Keratinocyte (primary cell): ENCODE measurements around the gene ZBP1. TPM values are rescaled to one million over a fixed set of nuclear protein-coding genes. Genes with fewer than 3 reads are reported as not detected.

Experiments
- DNase-seq: peaks from one replicate; pipeline ENCODE4 v3.0.0-alpha.2; 2011; ENCODE audit warnings: low read depth, missing footprints, low spot score
- FAIRE-seq: peaks from 2 replicates; lab custom pipeline; 2011; peaks lifted over from hg19 to GRCh38; lab: Jason Lieb, UNC
- H2AFZ ChIP-seq: 2 replicates; pipeline ENCODE4 v1.6.0; 2012; ENCODE audit warnings: low read length, control low read depth, inconsistent platforms; ENCODE audit not compliant: control insufficient read depth
- H3K27ac ChIP-seq: 2 replicates; pipeline ENCODE4 v1.5.1; 2011; ENCODE audit warnings: low read length; ENCODE audit not compliant: control insufficient read depth, insufficient read depth
- H3K27me3 ChIP-seq: 3 replicates; pipeline ENCODE4 v1.6.0; 2011; ENCODE audit warnings: low read length; ENCODE audit not compliant: control insufficient read depth, insufficient read depth; ENCODE audit errors: extremely low read depth
- H3K36me3 ChIP-seq, 2 experiments: 2 replicates in 1 of 2; 3 replicates in 1 of 2; pipeline ENCODE4 v1.5.1; 2011; ENCODE audit warnings: low read length in 2 of 2, mild to moderate bottlenecking in 1 of 2; ENCODE audit not compliant: control insufficient read depth in 2 of 2, insufficient read depth in 2 of 2; ENCODE audit errors: extremely low read depth in 1 of 2
- H3K4me1 ChIP-seq: 3 replicates; pipeline ENCODE4 v1.5.1; 2011; ENCODE audit warnings: low read length; ENCODE audit not compliant: control insufficient read depth, insufficient read depth; ENCODE audit errors: extremely low read depth
- H3K4me2 ChIP-seq: 3 replicates; pipeline ENCODE4 v1.6.0; 2011; ENCODE audit warnings: low read depth, low read length; ENCODE audit not compliant: control insufficient read depth, insufficient read depth; ENCODE audit errors: extremely low read depth
- H3K4me3 ChIP-seq, 3 experiments: fragments of 200-600 bp in 1 of 3; sonication (generic) in 1 of 3; 2 replicates in 2 of 3; 3 replicates in 1 of 3; pipeline ENCODE4 v1.5.1; 2011 to 2016; ENCODE audit warnings: low read length in 3 of 3, mild to moderate bottlenecking in 3 of 3, control low read depth in 2 of 3, inconsistent platforms in 1 of 3, low read depth in 1 of 3, mixed read lengths in 1 of 3, mixed run types in 1 of 3, moderate library complexity in 1 of 3; ENCODE audit not compliant: control insufficient read depth in 2 of 3, insufficient read depth in 2 of 3; ENCODE audit errors: extremely low read depth in 1 of 3
- H3K79me2 ChIP-seq: 2 replicates; pipeline ENCODE4 v1.6.0; 2012; ENCODE audit warnings: low read length; ENCODE audit not compliant: control insufficient read depth, insufficient read depth
- H3K9ac ChIP-seq: 3 replicates; pipeline ENCODE4 v1.6.0; 2011; ENCODE audit warnings: low read length; ENCODE audit not compliant: control insufficient read depth, insufficient read depth; ENCODE audit errors: extremely low read depth
- H3K9me1 ChIP-seq: 3 replicates; pipeline ENCODE4 v1.6.0; 2011; ENCODE audit warnings: low read length; ENCODE audit not compliant: control insufficient read depth, insufficient read depth; ENCODE audit errors: extremely low read depth
- H3K9me3 ChIP-seq: 2 replicates; pipeline ENCODE4 v1.5.1; 2012; ENCODE audit warnings: low read depth, low read length; ENCODE audit not compliant: control insufficient read depth
- H4K20me1 ChIP-seq: 3 replicates; pipeline ENCODE4 v1.6.0; 2011; ENCODE audit warnings: low read length; ENCODE audit not compliant: control insufficient read depth, insufficient read depth; ENCODE audit errors: extremely low read depth
- EZH2 ChIP-seq: IDR thresholded peaks from one replicate; pipeline ENCODE4 v1.6.1; 2012; ENCODE audit warnings: inconsistent platforms, mild to moderate bottlenecking, low read length, moderate library complexity
- dilution Hi-C: fragments of 300-500 bp; cut with MboI; formaldehyde crosslinking; loops from one replicate; pipeline ENCODE4 v1.7.0; 2020; ENCODE audit warnings: low sequenced_read_pairs; ENCODE audit not compliant: extremely low pct_ligation_motif_present
- polyA plus RNA-seq, 5 experiments: library from polyadenylated mRNA; depleted of rRNA in 3 of 5; stranded (reverse) in 3 of 5; stranded (forward) in 1 of 5; unstranded in 1 of 5; fragments of >200 nt; gene quantifications; 1 replicate in 1 of 5; 2 replicates in 3 of 5; 3 replicates in 1 of 5; pipeline versions ENCODE4 v1.2.1 to v1.2.3, GENCODE V29; 2011 to 2012; ENCODE audit warnings: missing spikeins in 2 of 5, low read depth in 1 of 5, low replicate concordance in 1 of 5
- TF ChIP-seq, protein P1 (sequence below), 3 experiments: IDR thresholded peaks in 1 of 3; conservative IDR thresholded peaks in 1 of 3; optimal IDR thresholded peaks in 1 of 3; 2 replicates in 2 of 3; 3 replicates in 1 of 3; pipeline versions ENCODE3 to v1.5.1; 2011; ENCODE audit warnings: low read length in 3 of 3, mild to moderate bottlenecking in 3 of 3, moderate library complexity in 2 of 3, control low read depth in 1 of 3, inconsistent platforms in 1 of 3; ENCODE audit not compliant: insufficient read depth in 2 of 3; ENCODE audit errors: extremely low read depth in 1 of 3

ZBP1 gene
- polyA plus RNA-seq, 1 donor (not counting 4 experiments of a cell fraction or from before 2014, with no cell fraction given) = 0.08 TPM

DNA sequence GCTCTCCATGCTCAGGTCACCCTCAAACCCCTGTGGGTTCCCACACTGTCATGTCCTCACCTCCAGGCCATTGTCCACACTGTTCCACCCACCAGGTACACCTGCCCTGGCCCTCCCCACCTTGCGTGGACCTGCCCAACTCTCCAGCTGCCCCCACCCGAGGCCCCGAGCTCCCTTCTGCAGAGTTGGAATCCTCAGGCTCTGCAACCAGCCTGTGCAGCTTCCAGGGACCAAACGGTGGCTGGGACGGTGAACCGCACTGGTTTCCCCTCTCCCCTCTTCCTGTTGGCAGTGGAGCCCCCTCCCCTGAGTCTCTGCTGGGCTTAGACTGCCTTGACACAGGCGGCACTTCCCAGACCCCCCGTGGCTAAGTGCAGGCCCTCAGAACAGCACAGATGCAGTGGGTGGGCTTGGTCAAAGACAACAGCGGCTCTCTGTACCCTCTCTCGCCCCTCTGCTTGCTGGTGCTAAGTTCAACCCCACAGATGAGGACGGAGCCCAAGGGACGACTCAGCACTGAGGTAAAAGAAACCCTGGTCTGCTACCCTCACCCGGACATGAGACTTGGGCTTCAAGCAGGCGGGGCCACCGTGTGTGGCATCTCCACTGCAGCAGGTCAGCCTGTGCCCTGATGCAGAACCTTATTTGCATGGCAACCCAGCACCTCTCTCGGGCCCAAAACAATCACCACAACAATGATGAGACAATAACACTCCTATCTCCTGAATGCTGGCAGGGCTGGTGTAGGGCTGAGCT, 11.0 kb downstream of the ZBP1 start:
- Histone ChIP-seq H3K79me2 (no peaks in the 10 kb centered on the region), H3K27ac (no peak overlapping the region), H3K9me1 (no peaks in the 10 kb centered on the region), H3K4me3 (no peak overlapping the region), H3K36me3 (no peaks in the 10 kb centered on the region), H3K4me2 (no peak overlapping the region), H3K27me3 (peaks cover 56% of the 10 kb centered on the region), H3K9ac (no peak overlapping the region), H2AFZ (no peak overlapping the region), H3K4me1 (no peaks in the 10 kb centered on the region), H3K9me3 (no peaks in the 10 kb centered on the region), H4K20me1 (peaks cover 2% of the 10 kb centered on the region)
- no peak for FAIRE-seq
- no peak for DNase-seq
- no peak for TF ChIP-seq EZH2
- TF ChIP-seq, protein P1, sequence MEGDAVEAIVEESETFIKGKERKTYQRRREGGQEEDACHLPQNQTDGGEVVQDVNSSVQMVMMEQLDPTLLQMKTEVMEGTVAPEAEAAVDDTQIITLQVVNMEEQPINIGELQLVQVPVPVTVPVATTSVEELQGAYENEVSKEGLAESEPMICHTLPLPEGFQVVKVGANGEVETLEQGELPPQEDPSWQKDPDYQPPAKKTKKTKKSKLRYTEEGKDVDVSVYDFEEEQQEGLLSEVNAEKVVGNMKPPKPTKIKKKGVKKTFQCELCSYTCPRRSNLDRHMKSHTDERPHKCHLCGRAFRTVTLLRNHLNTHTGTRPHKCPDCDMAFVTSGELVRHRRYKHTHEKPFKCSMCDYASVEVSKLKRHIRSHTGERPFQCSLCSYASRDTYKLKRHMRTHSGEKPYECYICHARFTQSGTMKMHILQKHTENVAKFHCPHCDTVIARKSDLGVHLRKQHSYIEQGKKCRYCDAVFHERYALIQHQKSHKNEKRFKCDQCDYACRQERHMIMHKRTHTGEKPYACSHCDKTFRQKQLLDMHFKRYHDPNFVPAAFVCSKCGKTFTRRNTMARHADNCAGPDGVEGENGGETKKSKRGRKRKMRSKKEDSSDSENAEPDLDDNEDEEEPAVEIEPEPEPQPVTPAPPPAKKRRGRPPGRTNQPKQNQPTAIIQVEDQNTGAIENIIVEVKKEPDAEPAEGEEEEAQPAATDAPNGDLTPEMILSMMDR (optimal IDR thresholded peaks at IDR 0.05 in 1 of 3, IDR thresholded peaks at IDR 0.05 in 1 of 3, conservative IDR thresholded peaks at IDR 0.05 in 1 of 3; ENCODE audit: extremely low read depth in 1 of 3, insufficient read depth in 2 of 3, low read length in 3 of 3) = no peak
- dilution Hi-C loops = loop anchor here (25.0 kb wide), 1 partner anchor 578 kb away; no protein-coding TSS in a partner anchor

- no peak for DNase-seq
- Histone ChIP-seq H3K4me1 (no peaks in the 10 kb centered on the region), H3K27ac (no peak overlapping the region), H3K36me3 (no peaks in the 10 kb centered on the region), H3K79me2 (no peaks in the 10 kb centered on the region), H3K9ac (no peak overlapping the region), H4K20me1 (peaks cover 2% of the 10 kb centered on the region), H3K27me3 (peaks cover 56% of the 10 kb centered on the region), H3K9me1 (no peaks in the 10 kb centered on the region), H3K9me3 (no peaks in the 10 kb centered on the region), H3K4me3 (no peak overlapping the region), H2AFZ (no peak overlapping the region), H3K4me2 (no peak overlapping the region)
- no peak for FAIRE-seq
- no peak for TF ChIP-seq EZH2
- TF ChIP-seq, protein P1 (optimal IDR thresholded peaks at IDR 0.05 in 1 of 3, IDR thresholded peaks at IDR 0.05 in 1 of 3, conservative IDR thresholded peaks at IDR 0.05 in 1 of 3; ENCODE audit: extremely low read depth in 1 of 3, insufficient read depth in 2 of 3, low read length in 3 of 3) = no peak
- dilution Hi-C loops = loop anchor here (25.0 kb wide), 1 partner anchor 579 kb away; no protein-coding TSS in a partner anchor
These were observed 11.7 kb downstream of the ZBP1 start for GRCh38 chr20:57608516-57608915.
